CD4-positive, alpha-beta T cell (primary cell): Measurements from ENCODE around the gene GALK1. TPM values are rescaled to one million over a fixed set of nuclear protein-coding genes. Genes with fewer than 3 reads are reported as not detected.

ENCODE experiments used
- ATAC-seq: fragments of 200-7000 bp; cut with Tn5 transposase; one replicate; pipeline ENCODE4 v1.10.0; 2022; ENCODE audit warnings: mild to moderate bottlenecking; ENCODE audit not compliant: poor library complexity
- CTCF ChIA-PET: fragments of 350-600 bp; sonication (Branson Sonifier 250); formaldehyde crosslinking; loops from one replicate; lab custom pipeline; 2021; ENCODE audit warnings: antibody characterized with exemption, inconsistent platforms; lab: Charles Lee
- POLR2A ChIA-PET: fragments of 350-600 bp; sonication (Branson Sonifier 250); formaldehyde crosslinking; loops from one replicate; lab custom pipeline; 2021; ENCODE audit warnings: antibody characterized with exemption, inconsistent platforms; lab: Charles Lee
- DNase-seq, 14 experiments: peaks; one replicate each; pipeline ENCODE4 v3.0.0-alpha.2; 2013 to 2020; ENCODE audit warnings: mixed read lengths in 2 of 14
- H3K27ac ChIP-seq, 2 donors: one replicate each; pipeline versions ENCODE4 v1.5.1 to v1.7.0; 2013; ENCODE audit warnings: low read length in 2 of 2, low read depth in 1 of 2, mild to moderate bottlenecking in 1 of 2
- H3K27me3 ChIP-seq, 2 experiments: 1 replicate in 1 of 2; 2 replicates in 1 of 2; pipeline versions ENCODE4 v1.6.1 to v1.7.0; 2013; ENCODE audit warnings: low read length in 2 of 2, control low read depth in 1 of 2, mild to moderate bottlenecking in 1 of 2, moderate library complexity in 1 of 2; ENCODE audit not compliant: insufficient read depth in 2 of 2, control insufficient read depth in 1 of 2
- H3K36me3 ChIP-seq: one replicate; pipeline ENCODE4 v1.6.1; 2013; ENCODE audit warnings: low read length, control low read depth; ENCODE audit not compliant: insufficient read depth
- H3K4me1 ChIP-seq: one replicate; pipeline ENCODE4 v1.6.1; 2013; ENCODE audit warnings: low read length, control low read depth; ENCODE audit not compliant: insufficient read depth
- H3K4me3 ChIP-seq: one replicate; pipeline ENCODE4 v1.5.1; 2013; ENCODE audit warnings: mild to moderate bottlenecking, low read length, moderate library complexity
- H3K9me3 ChIP-seq, 2 experiments: 1 replicate in 1 of 2; 2 replicates in 1 of 2; pipeline versions ENCODE4 v1.6.1 to v1.7.0; 2013; ENCODE audit warnings: low read length in 2 of 2, mild to moderate bottlenecking in 2 of 2, control low read depth in 1 of 2, moderate library complexity in 1 of 2; ENCODE audit not compliant: control insufficient read depth in 1 of 2, insufficient read depth in 1 of 2
- H3K27ac Mint-ChIP-seq: one replicate; pipeline ENCODE4 v1.8.0; 2020; ENCODE audit warnings: mixed read lengths
- H3K27me3 Mint-ChIP-seq: one replicate; pipeline ENCODE4 v1.8.0; 2021; ENCODE audit warnings: mixed read lengths
- H3K36me3 Mint-ChIP-seq: one replicate; pipeline ENCODE4 v1.8.0; 2021; ENCODE audit warnings: low read depth, mixed read lengths
- H3K4me1 Mint-ChIP-seq: one replicate; pipeline ENCODE4 v1.8.0; 2021; ENCODE audit warnings: low read depth, mixed read lengths
- H3K4me3 Mint-ChIP-seq: one replicate; pipeline ENCODE4 v1.8.0; 2020; ENCODE audit warnings: mild to moderate bottlenecking, mixed read lengths
- H3K9me3 Mint-ChIP-seq: one replicate; pipeline ENCODE4 v1.8.0; 2020; ENCODE audit warnings: mixed read lengths
- CTCF ChIP-seq: fragments of 200-600 bp; IDR thresholded peaks from one replicate; pipeline ENCODE4 v1.8.0; 2022; ENCODE audit warnings: antibody characterized with exemption, mild to moderate bottlenecking
- intact Hi-C, 2 experiments: fragments of 100-400 bp; cut with DNase I in 1 of 2; cut with micrococcal nuclease in 1 of 2; formaldehyde crosslinking; loops; one replicate each; pipeline versions ENCODE4 v1.15.1 to v1.9.0; 2023 to 2025; cut with DNase I, micrococcal nuclease
- total RNA-seq, 174 experiments: library from RNA in 2 of 174; stranded (reverse) in 2 of 174; gene quantifications; one replicate each; pipeline ENCODE4 v1.2.3 and lab custom pipeline; 2021 to 2026

Gene GALK1
- total RNA-seq, 2 experiments from 2014 or later, result 5.9 to 6.0 TPM

- peaks cover 8% of the 10 kb centered on the region for H3K4me1 Mint-ChIP-seq
- no peaks in the 10 kb centered on the region for H3K9me3 Mint-ChIP-seq
- H3K4me3 Mint-ChIP-seq, result no peak overlapping the region
- H3K27ac Mint-ChIP-seq, result no peak overlapping the region
- intact Hi-C loops, result no loop called here
- no peaks in the 10 kb centered on the region for H3K9me3 ChIP-seq
- H3K36me3 Mint-ChIP-seq, result peaks cover 38% of the 10 kb centered on the region
- ATAC-seq, result no peak
- CTCF ChIA-PET, result no interaction called here
- TF ChIP-seq CTCF, result no peak
- peaks cover 36% of the 10 kb centered on the region for H3K36me3 ChIP-seq
- POLR2A ChIA-PET, result interaction anchor here (0.6 kb wide), 1 partner anchor 25 kb away, joined by 3 read pairs; no protein-coding TSS in a partner anchor
- H3K27ac ChIP-seq, result no peak overlapping the region
- no peak for DNase-seq
- H3K27me3 ChIP-seq, result no peaks in the 10 kb centered on the region
- H3K4me1 ChIP-seq, result no peaks in the 10 kb centered on the region
- H3K27me3 Mint-ChIP-seq, result no peaks in the 10 kb centered on the region
- no peak overlapping the region for H3K4me3 ChIP-seq
These were observed 43.5 kb upstream of the GALK1 start for GRCh38 chr17:75808549-75808904.

GRCh38 chr17:75807861-75808260 lies 42.9 kb upstream of the GALK1 start:
- Mint-ChIP-seq H3K4me3 (no peak overlapping the region), H3K4me1 (peaks cover 12% of the 10 kb centered on the region), H3K36me3 (peaks cover 41% of the 10 kb centered on the region), H3K9me3 (no peaks in the 10 kb centered on the region), H3K27me3 (no peaks in the 10 kb centered on the region), H3K27ac (no peak overlapping the region)
- no peak overlapping the region for H3K4me3 ChIP-seq
- ChIA-PET CTCF (no interaction called here), POLR2A (interaction anchor here (0.6 kb wide), 1 partner anchor 25 kb away, joined by 3 read pairs; no protein-coding TSS in a partner anchor)
- peaks cover 29% of the 10 kb centered on the region for H3K36me3 ChIP-seq
- no peak for TF ChIP-seq CTCF
- intact Hi-C loops, result no loop called here
- ATAC-seq, result no peak
- no peaks in the 10 kb centered on the region for H3K27me3 ChIP-seq
- no peak for DNase-seq
- H3K27ac ChIP-seq, result no peak overlapping the region
- H3K9me3 ChIP-seq, result no peaks in the 10 kb centered on the region
- no peaks in the 10 kb centered on the region for H3K4me1 ChIP-seq

GRCh38 chr17:75806822-75807500 lies 42.0 kb upstream of the GALK1 start:
- intact Hi-C loops, result no loop called here
- no peak for TF ChIP-seq CTCF
- Mint-ChIP-seq H3K4me1 (peaks cover 12% of the 10 kb centered on the region), H3K4me3 (no peak overlapping the region), H3K27me3 (no peaks in the 10 kb centered on the region), H3K36me3 (peaks cover 34% of the 10 kb centered on the region), H3K9me3 (no peaks in the 10 kb centered on the region), H3K27ac (no peak overlapping the region)
- ATAC-seq (no peak), DNase-seq (no peak)
- H3K4me3 ChIP-seq, result no peak overlapping the region
- POLR2A ChIA-PET, result interaction anchor here (0.7 kb wide), 1 partner anchor 16 kb away, joined by 3 read pairs; no protein-coding TSS in a partner anchor
- no peak overlapping the region for H3K27ac ChIP-seq
- H3K27me3 ChIP-seq, result no peaks in the 10 kb centered on the region
- H3K36me3 ChIP-seq, result peaks cover 20% of the 10 kb centered on the region
- CTCF ChIA-PET, result interaction anchor here (1.1 kb wide), 1 partner anchor 42 kb away, joined by 3 read pairs; the partner anchor contains the start of gene GALK1
- no peaks in the 10 kb centered on the region for H3K4me1 ChIP-seq
- no peaks in the 10 kb centered on the region for H3K9me3 ChIP-seq
